Measurements from ENCODE around the gene OR5A1. TPM values are rescaled to one million over a fixed set of nuclear protein-coding genes. Genes with fewer than 3 reads are reported as not detected.
"Not testable (repeated sequence)": the region's sequence is repeated elsewhere in the genome, so short reads cannot be mapped to it uniquely, and the experiment has no call there.

OR5A1 gene
- total and polyA plus RNA-seq, 2 donors, result not detected

GRCh38 chr11:59429924-59430516, 6.2 kb upstream of the OR5A1 start:
- Histone ChIP-seq H3K4me3 (ENCODE audit: low read depth, low read length) (no peak overlapping the region), H3K27ac (ENCODE audit: low read depth) (no peak overlapping the region), H3K4me1 (ENCODE audit: insufficient read depth) (no peaks in the 10 kb centered on the region), H3K36me3 (ENCODE audit: insufficient read depth) (no peaks in the 10 kb centered on the region)
- DNase-seq (ENCODE audit: extremely low spot score), result no peak
- 58% methylated on average over 4 of the region's 4 CpGs for WGBS

GRCh38 chr11:59437770-59438169, 1.5 kb downstream of the OR5A1 start:
- Histone ChIP-seq H3K27ac (ENCODE audit: low read depth) (no peak overlapping the region), H3K4me1 (ENCODE audit: insufficient read depth) (no peaks in the 10 kb centered on the region), H3K36me3 (ENCODE audit: insufficient read depth) (no peaks in the 10 kb centered on the region), H3K4me3 (ENCODE audit: low read depth, low read length) (no peak overlapping the region)
- 72% methylated on average over 7 of the region's 7 CpGs for WGBS
- DNase-seq (ENCODE audit: extremely low spot score), result no peak

GRCh38 chr11:59445624-59446023, 9.4 kb downstream of the OR5A1 start:
- not testable (repeated sequence) for H3K36me3 ChIP-seq (ENCODE audit: insufficient read depth); DNase-seq (ENCODE audit: extremely low spot score)
- WGBS, result 71% methylated on average over 1 of the region's 1 CpG

GRCh38 chr11:59448484-59448883, 12.2 kb downstream of the OR5A1 start:
- Histone ChIP-seq H3K36me3 (ENCODE audit: insufficient read depth) (no peaks in the 10 kb centered on the region), H3K4me3 (ENCODE audit: low read depth, low read length) (no peak overlapping the region), H3K27ac (ENCODE audit: low read depth) (no peak overlapping the region), H3K4me1 (ENCODE audit: insufficient read depth) (no peaks in the 10 kb centered on the region)
- WGBS, result 69% methylated on average over 2 of the region's 2 CpGs
- no peak for DNase-seq (ENCODE audit: extremely low spot score)

More at GRCh38 chr11:59445624-59446023, 9.4 kb downstream of the OR5A1 start:
- not testable (repeated sequence) for H3K27ac ChIP-seq (ENCODE audit: low read depth); H3K4me1 ChIP-seq (ENCODE audit: insufficient read depth); H3K4me3 ChIP-seq (ENCODE audit: low read depth, low read length)

GRCh38 chr11:59456661-59457060, 20.4 kb downstream of the OR5A1 start, which contains the start of gene OR4D6:
Gene OR4D6, plus strand, starts transcription at chr11:59456961. Its CDS starts 0 bp downstream, at chr11:59456961.
- no peak within 1 kb of the TSS for H3K27ac ChIP-seq (ENCODE audit: low read depth)
- no peak for DNase-seq (ENCODE audit: extremely low spot score)
- H3K36me3 ChIP-seq (ENCODE audit: insufficient read depth), result no peaks in the 10 kb centered on the region
- no peaks in the 10 kb centered on the region for H3K4me1 ChIP-seq (ENCODE audit: insufficient read depth)
- no peak within 1 kb of the TSS for H3K4me3 ChIP-seq (ENCODE audit: low read depth, low read length)
- 96% methylated on average over 2 of the region's 2 CpGs for WGBS

- DNase-seq (ENCODE audit: extremely low spot score), result no peak
- Histone ChIP-seq H3K27ac (ENCODE audit: low read depth) (no peak overlapping the region), H3K4me3 (ENCODE audit: low read depth, low read length) (no peak overlapping the region), H3K36me3 (ENCODE audit: insufficient read depth) (no peaks in the 10 kb centered on the region), H3K4me1 (ENCODE audit: insufficient read depth) (no peaks in the 10 kb centered on the region)
- whole genome bisulfite sequencing, result 60% methylated on average over 3 of the region's 3 CpGs
Measured at GRCh38 chr11:59459916-59460315, 23.6 kb downstream of the OR5A1 start.

GRCh38 chr11:59463190-59463641, 26.9 kb downstream of the OR5A1 start:
- no peaks in the 10 kb centered on the region for H3K4me1 ChIP-seq (ENCODE audit: insufficient read depth)
- 23% methylated on average over 5 of the region's 5 CpGs for WGBS
- no peaks in the 10 kb centered on the region for H3K36me3 ChIP-seq (ENCODE audit: insufficient read depth)
- DNase-seq (ENCODE audit: extremely low spot score), result peak; percentile 32
- H3K4me3 ChIP-seq (ENCODE audit: low read depth, low read length), result no peak overlapping the region
- H3K27ac ChIP-seq (ENCODE audit: low read depth), result no peak overlapping the region

GRCh38 chr11:59473015-59473414, 36.7 kb downstream of the OR5A1 start, which contains the start of gene OR4D10:
Gene OR4D10, plus strand, starts transcription at chr11:59473315. Its CDS starts 4,115 bp downstream, at chr11:59477430.
- H3K4me1 ChIP-seq (ENCODE audit: insufficient read depth), result no peaks in the 10 kb centered on the region
- no peaks in the 10 kb centered on the region for H3K36me3 ChIP-seq (ENCODE audit: insufficient read depth)
- no peak within 1 kb of the TSS for H3K4me3 ChIP-seq (ENCODE audit: low read depth, low read length)
- H3K27ac ChIP-seq (ENCODE audit: low read depth), result no peak within 1 kb of the TSS
- no peak for DNase-seq (ENCODE audit: extremely low spot score)

- H3K36me3 ChIP-seq (ENCODE audit: insufficient read depth), result no peaks in the 10 kb centered on the region
- DNase-seq (ENCODE audit: extremely low spot score), result no peak
- H3K4me3 ChIP-seq (ENCODE audit: low read depth, low read length), result no peak overlapping the region
- no peaks in the 10 kb centered on the region for H3K4me1 ChIP-seq (ENCODE audit: insufficient read depth)
- 55% methylated on average over 9 of the region's 9 CpGs for WGBS
- no peak overlapping the region for H3K27ac ChIP-seq (ENCODE audit: low read depth)
Measured at GRCh38 chr11:59475176-59475575, 38.9 kb downstream of the OR5A1 start.

- Histone ChIP-seq H3K36me3 (ENCODE audit: insufficient read depth) (no peaks in the 10 kb centered on the region), H3K4me3 (ENCODE audit: low read depth, low read length) (no peak overlapping the region), H3K27ac (ENCODE audit: low read depth) (no peak overlapping the region), H3K4me1 (ENCODE audit: insufficient read depth) (no peaks in the 10 kb centered on the region)
- no peak for DNase-seq (ENCODE audit: extremely low spot score)
Measured at GRCh38 chr11:59479906-59480305, 43.6 kb downstream of the OR5A1 start.

- H3K27ac ChIP-seq (ENCODE audit: low read depth), result no peak overlapping the region
- 82% methylated on average over 3 of the region's 3 CpGs for WGBS
- no peak for DNase-seq (ENCODE audit: extremely low spot score)
- H3K4me3 ChIP-seq (ENCODE audit: low read depth, low read length), result no peak overlapping the region
- H3K4me1 ChIP-seq (ENCODE audit: insufficient read depth), result no peaks in the 10 kb centered on the region
- no peaks in the 10 kb centered on the region for H3K36me3 ChIP-seq (ENCODE audit: insufficient read depth)
Measured at GRCh38 chr11:59480359-59480758, 44.1 kb downstream of the OR5A1 start.

Other genes starting within 250 kb of the OR5A1 start
- 13.7 TPM for gene MPEG1, start 223.5 kb upstream of the OR5A1 start, total RNA-seq
- gene MPEG1, start 223.5 kb upstream of the OR5A1 start, polyA plus RNA-seq, result 12.8 TPM
- gene OR5AN1, start 77.6 kb upstream of the OR5A1 start, total RNA-seq, result not detected
- not detected for gene OR5AN1, start 77.6 kb upstream of the OR5A1 start, polyA plus RNA-seq
- not detected for gene OR5A2, start 10.1 kb upstream of the OR5A1 start, total RNA-seq
- not detected for gene OR5A2, start 10.1 kb upstream of the OR5A1 start, polyA plus RNA-seq
- not detected for gene OR4D6, start 20.5 kb downstream of the OR5A1 start, total RNA-seq
- not detected for gene OR4D6, start 20.5 kb downstream of the OR5A1 start, polyA plus RNA-seq
- not detected for gene OR4D10, start 36.8 kb downstream of the OR5A1 start, total RNA-seq
- not detected for gene OR4D10, start 36.8 kb downstream of the OR5A1 start, polyA plus RNA-seq
- not detected for gene OR4D11, start 67.1 kb downstream of the OR5A1 start, total RNA-seq
- gene OR4D11, start 67.1 kb downstream of the OR5A1 start, polyA plus RNA-seq, result not detected
- gene OR4D9, start 75.1 kb downstream of the OR5A1 start, total RNA-seq, result not detected
- not detected for gene OR4D9, start 75.1 kb downstream of the OR5A1 start, polyA plus RNA-seq
- 45.2 TPM for gene OSBP, start 179.3 kb downstream of the OR5A1 start, total RNA-seq
- gene OSBP, start 179.3 kb downstream of the OR5A1 start, polyA plus RNA-seq, result 23.3 TPM
- 10.9 TPM for gene PATL1, start 232.6 kb downstream of the OR5A1 start, total RNA-seq
- gene PATL1, start 232.6 kb downstream of the OR5A1 start, polyA plus RNA-seq, result 19.5 TPM